Stimulated activated CD8-positive, alpha-beta memory T cell treated with anti-CD3 and anti-CD28 coated beads, Interleukin-2, amount 100 ng/mL, for 48 hours (primary cell): Measurements from ENCODE around the gene IVD.

Experiments used
- DNase-seq, 2 donors: peaks; one replicate each; pipeline ENCODE4 v3.0.0-alpha.2; 2020; ENCODE audit warnings: low read depth in 2 of 2

IVD gene

DNA sequence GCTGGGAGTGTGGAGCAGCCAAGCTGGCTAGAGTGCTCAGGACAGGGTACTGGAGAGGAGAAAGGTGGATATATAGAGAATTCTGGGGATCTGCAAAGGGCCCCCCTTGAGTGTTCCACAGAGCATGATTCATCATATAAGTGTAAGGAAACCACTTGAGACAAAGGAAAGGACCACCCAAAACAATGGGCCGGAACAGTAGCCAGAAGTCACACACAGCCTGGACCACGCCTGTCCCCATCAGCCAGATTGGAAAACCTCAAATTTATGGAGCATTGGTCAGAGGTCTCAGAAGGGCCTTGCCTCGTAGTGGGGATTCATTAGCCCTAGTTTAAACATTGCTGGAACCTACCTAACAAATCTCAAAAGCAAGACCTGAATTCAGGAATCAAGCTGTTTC, 28.0 kb upstream of the IVD start:
- DNase-seq, result no peak

- DNase-seq, result no peak
Measured at GRCh38 chr15:40379374-40379773, 26.2 kb upstream of the IVD start.

GRCh38 chr15:40379853-40380252, 25.7 kb upstream of the IVD start:
- no peak for DNase-seq

DNA sequence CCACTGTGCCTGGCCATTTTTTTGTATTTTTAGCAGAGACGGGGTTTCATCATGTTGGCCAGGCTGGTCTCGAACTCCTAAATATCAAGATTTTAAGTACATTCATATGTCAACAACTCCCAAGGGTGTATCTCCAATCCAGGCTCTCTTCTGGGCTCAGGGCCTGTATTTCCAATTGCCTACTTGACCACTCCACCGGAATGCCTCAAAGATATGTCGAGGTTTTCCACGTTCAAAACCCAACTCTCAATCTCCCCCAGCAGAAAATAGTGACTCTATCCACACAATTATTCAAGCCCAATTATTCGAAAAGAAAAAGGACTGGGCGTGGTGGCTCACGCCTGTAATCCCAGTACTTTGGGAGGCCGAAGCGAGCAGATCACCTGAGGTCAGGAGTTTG, 25.0 kb upstream of the IVD start:
- no peak for DNase-seq

DNA sequence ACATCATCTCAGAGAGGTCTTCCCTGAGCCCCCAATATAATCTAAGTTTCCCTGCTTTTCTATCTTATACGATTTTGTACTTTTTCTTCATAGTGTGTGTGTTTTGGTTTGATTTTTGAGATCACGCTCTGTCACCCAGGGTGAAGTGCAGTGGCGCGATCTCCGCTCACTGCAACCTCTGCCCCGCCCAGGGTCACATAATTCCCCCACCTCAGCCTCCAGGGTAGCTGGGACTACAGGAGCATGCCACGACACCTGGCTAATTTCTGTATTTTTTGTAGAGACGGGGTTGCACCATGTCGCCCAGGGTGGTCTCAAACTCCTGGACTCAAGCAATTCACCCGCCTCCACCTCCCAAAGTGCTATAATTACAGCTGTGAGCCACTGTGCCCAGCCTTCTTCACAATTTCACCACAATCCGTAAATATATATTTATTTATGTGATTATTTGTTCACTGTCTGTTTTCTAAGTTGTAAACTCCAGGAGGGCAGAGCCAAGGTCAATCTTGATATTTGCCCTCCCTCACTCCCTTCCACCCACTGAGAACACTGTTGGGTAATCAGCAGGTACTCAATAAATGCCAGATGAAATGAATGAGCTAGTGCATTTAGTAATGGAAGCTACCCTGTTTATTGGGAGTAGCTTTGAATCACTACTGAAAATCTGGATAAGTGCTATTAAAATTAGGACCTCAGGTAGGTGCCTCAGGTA, 23.6 kb upstream of the IVD start:
- DNase-seq, result no peak

GRCh38 chr15:40382580-40383456, 22.8 kb upstream of the IVD start, which contains the start of gene KNSTRN:
KNSTRN (plus strand) TSS chr15:40382721; CDS start chr15:40382836, 115 bp downstream.
- peak; percentile 88 to 91 for DNase-seq

DNA sequence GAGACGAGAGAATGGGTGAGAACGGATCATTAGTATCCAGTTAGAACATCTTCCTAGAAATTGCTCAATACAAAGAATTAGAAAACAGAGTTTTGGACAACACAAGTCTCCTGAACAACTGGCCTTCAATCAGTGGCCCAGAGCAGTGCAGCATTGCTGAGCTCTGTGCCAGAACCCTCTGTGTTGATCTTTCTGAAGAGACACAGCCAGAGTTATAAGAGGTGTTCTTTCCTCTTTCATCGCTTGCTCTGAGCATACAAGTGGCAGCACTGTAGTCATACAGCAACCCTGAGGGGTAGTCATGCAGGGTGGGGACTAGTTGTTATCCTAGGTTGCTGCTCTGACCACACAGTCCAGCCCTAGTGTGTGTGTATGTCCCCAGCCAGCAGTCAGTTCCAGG, 19.1 kb upstream of the IVD start:
- DNase-seq, result no peak

- no peak for DNase-seq
Measured at GRCh38 chr15:40388941-40389823, 16.4 kb upstream of the IVD start.

GRCh38 chr15:40389824-40390595, 15.6 kb upstream of the IVD start:
- DNase-seq, result no peak

GRCh38 chr15:40392986-40393948, 12.3 kb upstream of the IVD start:
- DNase-seq, result no peak

DNA sequence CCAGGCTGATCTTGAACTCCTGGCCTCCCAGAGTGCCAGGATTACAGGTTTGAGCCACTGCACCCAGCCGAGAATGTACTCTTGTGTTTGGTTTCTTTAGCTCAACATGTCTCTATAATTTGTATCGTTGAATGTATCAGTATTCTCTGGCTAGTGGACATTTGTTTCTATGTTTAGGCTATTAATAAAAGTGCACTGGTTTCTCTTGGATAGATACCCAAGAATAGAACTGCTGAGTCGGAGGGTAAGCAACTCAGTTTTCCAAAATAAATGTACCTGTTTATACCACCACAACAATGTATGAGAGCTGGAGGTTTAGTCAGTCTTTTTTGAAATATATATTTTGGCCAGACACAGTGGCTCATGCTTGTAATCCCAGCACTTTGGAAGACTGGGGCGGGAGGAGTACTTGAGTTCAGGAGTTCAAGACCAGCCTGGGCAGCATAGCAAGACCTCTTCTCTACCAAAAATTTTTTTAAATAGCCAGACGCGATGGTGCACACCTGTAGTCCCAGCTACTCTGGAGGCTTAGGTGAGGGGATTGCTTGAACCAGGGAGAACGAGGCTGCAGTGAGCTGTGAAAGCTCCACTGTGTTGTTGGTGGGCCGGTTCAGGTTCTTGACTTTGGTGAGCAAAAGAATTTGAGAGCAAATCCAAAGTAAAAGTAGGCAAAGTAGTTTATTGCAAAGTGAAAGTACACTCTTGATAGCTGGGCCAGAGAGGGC, 7.7 kb upstream of the IVD start:
- DNase-seq, result no peak

DNA sequence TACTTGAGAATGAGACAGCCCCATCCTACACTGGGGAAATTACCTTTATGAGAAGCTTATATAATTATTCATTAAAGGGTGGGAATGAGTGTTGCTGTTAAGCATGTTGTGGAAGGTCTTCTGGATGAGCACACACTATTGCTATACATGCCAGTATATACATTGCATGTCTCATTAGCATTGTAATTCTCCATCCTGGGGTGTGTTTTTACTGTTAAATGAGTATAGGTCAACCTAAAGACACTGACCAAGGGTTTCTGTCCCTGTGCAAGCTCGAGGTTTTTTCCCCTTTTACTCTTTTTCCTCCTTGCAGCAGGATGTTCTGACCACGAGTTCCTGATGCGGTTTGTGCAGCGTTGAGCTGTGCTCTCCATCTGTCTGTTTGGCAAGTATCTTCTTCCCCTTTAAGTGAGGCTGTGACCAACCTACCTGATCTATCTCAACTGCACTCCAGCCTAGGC, 7.2 kb upstream of the IVD start:
- no peak for DNase-seq

DNA sequence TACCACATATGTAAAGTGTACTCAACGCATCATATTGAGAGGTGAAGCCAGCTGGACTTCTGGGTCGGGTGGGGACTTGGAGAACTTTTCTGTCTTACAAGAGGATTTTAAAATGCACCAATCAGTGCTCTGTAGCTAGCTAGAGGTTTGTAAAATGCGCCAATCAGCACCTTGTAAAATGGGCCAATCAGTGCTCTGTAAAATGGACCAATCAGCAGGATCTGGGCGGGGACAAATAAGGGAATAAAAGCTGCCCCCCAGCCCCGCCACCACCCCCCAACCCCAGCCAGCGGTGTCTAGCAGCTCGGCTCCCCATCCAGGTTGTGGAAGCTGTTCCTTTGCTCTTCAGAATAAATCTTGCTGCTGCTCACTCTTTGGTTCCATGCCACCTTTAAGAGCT, 6.2 kb upstream of the IVD start:
- no peak for DNase-seq

DNA sequence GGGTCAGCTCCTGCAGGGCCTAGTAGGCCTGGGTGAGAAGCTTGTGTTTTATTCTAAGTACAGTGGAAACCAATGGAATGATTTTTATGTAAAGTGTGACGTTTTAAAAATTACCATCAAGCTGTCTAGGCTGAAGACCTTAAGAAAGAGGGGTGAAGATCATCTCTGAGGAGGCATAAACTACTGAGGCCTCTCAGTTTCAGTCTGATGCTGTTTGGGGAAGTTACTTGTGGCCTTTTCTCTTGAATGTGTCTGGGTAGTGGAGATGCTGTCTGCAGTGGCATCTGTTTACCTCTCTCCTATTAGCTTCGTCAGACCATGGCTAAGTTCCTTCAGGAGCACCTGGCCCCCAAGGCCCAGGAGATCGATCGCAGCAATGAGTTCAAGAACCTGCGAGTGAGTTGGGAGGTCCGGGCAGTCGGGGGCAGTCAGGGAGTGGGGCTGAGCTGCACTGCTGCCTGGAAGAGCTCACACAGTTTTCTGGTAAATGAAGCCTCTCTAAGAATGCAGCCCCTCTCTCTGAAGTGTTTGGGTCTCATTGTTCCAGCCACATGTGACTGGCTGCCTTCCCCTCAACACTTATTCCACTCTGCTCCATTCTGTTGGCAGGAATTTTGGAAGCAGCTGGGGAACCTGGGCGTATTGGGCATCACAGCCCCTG, 1.9 kb downstream of the IVD start:
- no peak for DNase-seq

DNA sequence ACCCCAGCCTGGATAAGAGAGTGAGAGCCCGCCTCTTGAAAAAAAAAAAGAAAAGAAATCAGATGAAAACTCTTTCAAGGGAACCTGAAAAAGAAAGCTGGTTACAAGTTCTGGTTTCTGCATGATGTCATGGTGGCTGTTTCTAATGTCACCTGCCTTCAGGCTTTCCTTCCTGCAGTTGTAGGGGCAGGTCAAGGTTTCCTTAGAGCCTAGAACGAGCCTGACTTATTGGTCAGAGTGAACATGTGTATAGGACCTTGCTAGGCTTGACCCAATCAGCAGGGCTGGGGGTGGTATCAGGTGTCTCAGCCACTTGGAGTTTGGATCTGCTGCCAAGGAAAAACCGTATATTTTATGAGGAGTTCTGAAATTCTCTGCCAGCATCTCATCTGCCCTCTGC, 3.8 kb downstream of the IVD start:
- DNase-seq, result no peak

- DNase-seq, result no peak
Measured at GRCh38 chr15:40410476-40410875, 4.9 kb downstream of the IVD start.

DNA sequence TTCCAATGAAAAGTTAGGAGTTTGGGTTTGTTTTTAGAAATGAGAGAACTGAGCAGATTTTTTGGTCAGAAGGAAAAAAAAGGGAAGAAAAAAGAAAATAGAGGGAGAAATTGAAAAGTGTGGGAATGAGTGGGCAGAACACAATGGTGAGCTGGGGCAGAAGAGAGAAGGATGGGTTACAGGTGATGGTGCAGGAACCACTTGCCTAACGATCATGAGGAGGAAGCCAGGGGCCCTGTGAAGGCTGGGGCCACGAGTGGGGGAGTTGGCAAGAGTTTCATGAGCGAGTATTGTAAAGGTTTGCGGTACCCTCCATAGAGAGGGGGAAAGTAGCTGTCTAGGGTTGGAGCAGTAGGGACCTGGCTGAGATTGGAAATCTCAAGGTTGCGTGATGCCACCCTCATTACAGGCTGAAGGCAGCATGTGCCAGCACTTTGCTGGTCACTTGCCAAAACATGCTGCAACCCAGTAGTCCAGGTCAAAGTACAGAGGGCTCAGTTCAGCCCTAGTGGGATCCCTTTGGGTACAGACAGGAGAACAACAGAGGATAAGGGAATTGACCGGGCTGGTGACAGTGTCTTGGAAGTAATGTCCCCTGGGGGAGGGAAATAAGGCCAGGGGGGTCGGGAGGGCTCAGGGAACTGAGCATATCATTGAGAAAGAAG, 6.6 kb downstream of the IVD start:
- no peak for DNase-seq

- DNase-seq, result no peak
Measured at GRCh38 chr15:40413036-40413435, 7.4 kb downstream of the IVD start.
